HCT116 (cell line): ENCODE data around the gene PDE4C.

ENCODE experiments used
- EZH2 ChIP-seq: fragments of 200-600 bp; sonication (generic); IDR thresholded peaks from 2 replicates; pipeline ENCODE4 v1.6.1; 2017; ENCODE audit warnings: antibody characterized with exemption, mixed run types
- POLR2A ChIP-seq: IDR thresholded peaks from 2 replicates; pipeline ENCODE4 v1.7.0; 2011; ENCODE audit warnings: borderline replicate concordance; ENCODE audit not compliant: insufficient read depth, insufficient read length; ENCODE audit errors: extremely low read depth
- RAD21 ChIP-seq: IDR thresholded peaks from 2 replicates; pipeline ENCODE4 v1.6.1; 2012; ENCODE audit warnings: low read depth, mild to moderate bottlenecking
- SIN3A ChIP-seq: IDR thresholded peaks from 2 replicates; pipeline ENCODE4 v1.6.1; 2012; ENCODE audit warnings: low read depth
- TCF7L2 ChIP-seq: IDR thresholded peaks from 2 replicates; pipeline ENCODE4 v1.7.0; 2011; ENCODE audit warnings: borderline replicate concordance, inconsistent platforms; ENCODE audit not compliant: insufficient read depth, insufficient read length; ENCODE audit errors: extremely low read depth
- ZBTB33 ChIP-seq: IDR thresholded peaks from 2 replicates; pipeline ENCODE4 v1.6.1; 2011; ENCODE audit warnings: mild to moderate bottlenecking, low read length, moderate library complexity; ENCODE audit not compliant: insufficient replicate concordance; ENCODE audit errors: extremely low read depth
- TF ChIP-seq, protein P1 (sequence below), 3 experiments: fragments of 200-600 bp in 1 of 3; sonication (generic) in 1 of 3; IDR thresholded peaks in 2 of 3; conservative IDR thresholded peaks in 1 of 3; 2 replicates each; pipeline ENCODE4 v1.5.1; 2012 to 2017; ENCODE audit warnings: low read depth in 2 of 3, low read length in 2 of 3, antibody characterized with exemption in 1 of 3, borderline replicate concordance in 1 of 3, control low read depth in 1 of 3, mild to moderate bottlenecking in 1 of 3, mixed read lengths in 1 of 3, mixed run types in 1 of 3, moderate library complexity in 1 of 3; ENCODE audit not compliant: insufficient read depth in 1 of 3
- TF ChIP-seq, protein P2 (sequence below): IDR thresholded peaks from 2 replicates; pipeline ENCODE4 v1.6.1; 2012
- TF ChIP-seq, protein P3 (sequence below): IDR thresholded peaks from 2 replicates; pipeline ENCODE4 v1.6.1; 2012

GRCh38 chr19:18190278-18190677 lies 36.0 kb downstream of the PDE4C start:
- TF ChIP-seq, protein P1, sequence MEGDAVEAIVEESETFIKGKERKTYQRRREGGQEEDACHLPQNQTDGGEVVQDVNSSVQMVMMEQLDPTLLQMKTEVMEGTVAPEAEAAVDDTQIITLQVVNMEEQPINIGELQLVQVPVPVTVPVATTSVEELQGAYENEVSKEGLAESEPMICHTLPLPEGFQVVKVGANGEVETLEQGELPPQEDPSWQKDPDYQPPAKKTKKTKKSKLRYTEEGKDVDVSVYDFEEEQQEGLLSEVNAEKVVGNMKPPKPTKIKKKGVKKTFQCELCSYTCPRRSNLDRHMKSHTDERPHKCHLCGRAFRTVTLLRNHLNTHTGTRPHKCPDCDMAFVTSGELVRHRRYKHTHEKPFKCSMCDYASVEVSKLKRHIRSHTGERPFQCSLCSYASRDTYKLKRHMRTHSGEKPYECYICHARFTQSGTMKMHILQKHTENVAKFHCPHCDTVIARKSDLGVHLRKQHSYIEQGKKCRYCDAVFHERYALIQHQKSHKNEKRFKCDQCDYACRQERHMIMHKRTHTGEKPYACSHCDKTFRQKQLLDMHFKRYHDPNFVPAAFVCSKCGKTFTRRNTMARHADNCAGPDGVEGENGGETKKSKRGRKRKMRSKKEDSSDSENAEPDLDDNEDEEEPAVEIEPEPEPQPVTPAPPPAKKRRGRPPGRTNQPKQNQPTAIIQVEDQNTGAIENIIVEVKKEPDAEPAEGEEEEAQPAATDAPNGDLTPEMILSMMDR (IDR thresholded peaks at IDR 0.05 in 2 of 3, conservative IDR thresholded peaks at IDR 0.05 in 1 of 3; ENCODE audit: borderline replicate concordance in 1 of 3, insufficient read depth in 1 of 3, low read depth in 2 of 3, low read length in 2 of 3), result no peak
- TF ChIP-seq TCF7L2, result no peak
- no peak for TF ChIP-seq ZBTB33
- TF ChIP-seq, protein P2, sequence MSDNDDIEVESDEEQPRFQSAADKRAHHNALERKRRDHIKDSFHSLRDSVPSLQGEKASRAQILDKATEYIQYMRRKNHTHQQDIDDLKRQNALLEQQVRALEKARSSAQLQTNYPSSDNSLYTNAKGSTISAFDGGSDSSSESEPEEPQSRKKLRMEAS, result no peak
- no peak for TF ChIP-seq SIN3A
- TF ChIP-seq, protein P3, sequence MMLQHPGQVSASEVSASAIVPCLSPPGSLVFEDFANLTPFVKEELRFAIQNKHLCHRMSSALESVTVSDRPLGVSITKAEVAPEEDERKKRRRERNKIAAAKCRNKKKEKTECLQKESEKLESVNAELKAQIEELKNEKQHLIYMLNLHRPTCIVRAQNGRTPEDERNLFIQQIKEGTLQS, result no peak
- no peak for TF ChIP-seq RAD21
- no peak for TF ChIP-seq EZH2
- no peak for TF ChIP-seq POLR2A
